HEK293 (cell line): ENCODE data around the gene HOXA11.

Experiments
- CTCF ChIA-PET: fragments of 350-600 bp; formaldehyde crosslinking; extraction: SDS; loops from one replicate; lab custom pipeline; 2021; ENCODE audit warnings: antibody characterized with exemption; lab: Yijun Ruan, JAX
- POLR2A ChIA-PET: fragments of 300-600 bp; formaldehyde crosslinking; extraction: SDS; loops from one replicate; lab custom pipeline; 2020; ENCODE audit warnings: antibody characterized with exemption, inconsistent platforms; lab: Yijun Ruan, JAX
- H3K27ac ChIP-seq: fragments of 200-500 bp; sonication (Bioruptor generic); 2 replicates; pipeline ENCODE4 v1.5.1; 2014; ENCODE audit warnings: low read depth, low read length, control low read depth, inconsistent platforms; ENCODE audit errors: extremely low read depth
- H3K36me3 ChIP-seq, 2 experiments: fragments of 200-500 bp in 1 of 2; sonication (Bioruptor generic) in 1 of 2; 1 replicate in 1 of 2; 2 replicates in 1 of 2; pipeline ENCODE4 v1.5.1; 2014 to 2017; ENCODE audit warnings: inconsistent platforms in 2 of 2, low read length in 2 of 2; ENCODE audit not compliant: control insufficient read depth in 2 of 2, insufficient read depth in 1 of 2
- H3K4me1 ChIP-seq: fragments of 200-500 bp; sonication (Bioruptor generic); 2 replicates; pipeline ENCODE4 v1.5.1; 2014; ENCODE audit warnings: mild to moderate bottlenecking, low read length, inconsistent platforms; ENCODE audit not compliant: control insufficient read depth, insufficient read depth
- H3K4me3 ChIP-seq: 2 replicates; pipeline ENCODE4 v1.5.1; 2011; ENCODE audit warnings: low read depth, mild to moderate bottlenecking, control low read depth, low read length, moderate library complexity
- H3K9me3 ChIP-seq: fragments of 200-500 bp; sonication (Bioruptor generic); 2 replicates; pipeline ENCODE4 v1.5.1; 2014; ENCODE audit warnings: low read depth, low read length, inconsistent platforms; ENCODE audit not compliant: control insufficient read depth, insufficient read depth
- BCL6B ChIP-seq: fragments of 450-650 bp; formaldehyde crosslinking; IDR thresholded peaks from 2 replicates; pipeline ENCODE4 v1.5.1; 2017; ENCODE audit warnings: missing biosample characterization, missing genetic modification characterization
- HOXA7 ChIP-seq: sonication (generic); formaldehyde crosslinking; IDR thresholded peaks from 2 replicates; pipeline ENCODE4 v1.8.1; 2022; ENCODE audit warnings: missing genetic modification reagents, borderline replicate concordance
- HOXC10 ChIP-seq: sonication (generic); formaldehyde crosslinking; IDR thresholded peaks from 2 replicates; pipeline ENCODE4 v1.8.1; 2023; ENCODE audit warnings: mild to moderate bottlenecking, missing genetic modification reagents
- INSM2 ChIP-seq: fragments of 450-650 bp; formaldehyde crosslinking; IDR thresholded peaks from 2 replicates; pipeline ENCODE4 v1.5.1; 2016; ENCODE audit warnings: missing biosample characterization, missing genetic modification characterization
- KLF8 ChIP-seq: fragments of 450-650 bp; formaldehyde crosslinking; IDR thresholded peaks from 2 replicates; pipeline ENCODE4 v1.5.1; 2016; ENCODE audit warnings: missing biosample characterization, missing genetic modification characterization
- PBX3 ChIP-seq: sonication (generic); formaldehyde crosslinking; IDR thresholded peaks from 2 replicates; pipeline ENCODE4 v1.8.1; 2022; ENCODE audit warnings: mild to moderate bottlenecking, moderate library complexity, missing genetic modification reagents
- SP3 ChIP-seq: fragments of 450-650 bp; formaldehyde crosslinking; IDR thresholded peaks from 2 replicates; pipeline ENCODE4 v1.5.1; 2016; ENCODE audit warnings: missing biosample characterization, missing genetic modification characterization
- TCF7L2 ChIP-seq: IDR thresholded peaks from 2 replicates; pipeline ENCODE4 v1.6.1; 2011; ENCODE audit warnings: low read depth, mild to moderate bottlenecking, inconsistent platforms, low read length, moderate library complexity, borderline replicate concordance
- TSHZ1 ChIP-seq: fragments of 450-650 bp; formaldehyde crosslinking; IDR thresholded peaks from 2 replicates; pipeline ENCODE4 v1.5.1; 2016; ENCODE audit warnings: missing biosample characterization, missing genetic modification characterization, borderline replicate concordance
- YY1 ChIP-seq: fragments of 450-650 bp; formaldehyde crosslinking; IDR thresholded peaks from 2 replicates; pipeline ENCODE4 v1.5.1; 2018; ENCODE audit warnings: missing biosample characterization, missing genetic modification characterization
- ZBTB26 ChIP-seq: fragments of 450-650 bp; formaldehyde crosslinking; optimal IDR thresholded peaks from 2 replicates; pipeline ENCODE3; 2016; ENCODE audit warnings: missing biosample characterization, mild to moderate bottlenecking, missing genetic modification characterization
- ZFHX2 ChIP-seq: fragments of 450-650 bp; formaldehyde crosslinking; conservative IDR thresholded peaks from 2 replicates; pipeline ENCODE4 v1.5.1; 2016; ENCODE audit warnings: missing biosample characterization, missing genetic modification characterization
- ZFP69B ChIP-seq: fragments of 450-650 bp; formaldehyde crosslinking; IDR thresholded peaks from 2 replicates; pipeline ENCODE4 v1.5.1; 2016; ENCODE audit warnings: missing biosample characterization, missing genetic modification characterization
- ZNF133 ChIP-seq: fragments of 450-650 bp; formaldehyde crosslinking; IDR thresholded peaks from 2 replicates; pipeline ENCODE4 v1.5.1; 2016; ENCODE audit warnings: missing biosample characterization, missing genetic modification characterization
- ZNF146 ChIP-seq: fragments of 450-650 bp; formaldehyde crosslinking; IDR thresholded peaks from 2 replicates; pipeline ENCODE4 v1.5.1; 2016; ENCODE audit warnings: missing biosample characterization, missing genetic modification characterization
- ZNF184 ChIP-seq: fragments of 450-650 bp; IDR thresholded peaks from 2 replicates; pipeline ENCODE4 v1.5.1; 2018; ENCODE audit warnings: missing biosample characterization, mild to moderate bottlenecking, missing genetic modification characterization
- ZNF211 ChIP-seq: fragments of 450-650 bp; formaldehyde crosslinking; IDR thresholded peaks from 2 replicates; pipeline ENCODE4 v1.5.1; 2016; ENCODE audit warnings: low read depth, missing biosample characterization, missing genetic modification characterization
- ZNF214 ChIP-seq: fragments of 450-650 bp; formaldehyde crosslinking; IDR thresholded peaks from 2 replicates; pipeline ENCODE4 v1.5.1; 2017; ENCODE audit warnings: missing biosample characterization, mild to moderate bottlenecking, missing genetic modification characterization, borderline replicate concordance
- ZNF302 ChIP-seq: fragments of 450-650 bp; formaldehyde crosslinking; IDR thresholded peaks from 2 replicates; pipeline ENCODE4 v1.5.1; 2016; ENCODE audit warnings: missing biosample characterization, missing genetic modification characterization, low read depth
- ZNF350 ChIP-seq: fragments of 450-650 bp; formaldehyde crosslinking; IDR thresholded peaks from 2 replicates; pipeline ENCODE4 v1.5.0; 2017; ENCODE audit warnings: missing biosample characterization, mild to moderate bottlenecking, missing genetic modification characterization
- ZNF501 ChIP-seq: fragments of 450-650 bp; formaldehyde crosslinking; IDR thresholded peaks from 2 replicates; pipeline ENCODE4 v1.5.1; 2016; ENCODE audit warnings: missing biosample characterization, missing genetic modification characterization
- ZNF521 ChIP-seq: fragments of 450-650 bp; formaldehyde crosslinking; IDR thresholded peaks from 2 replicates; pipeline ENCODE4 v1.5.1; 2017; ENCODE audit warnings: missing biosample characterization, mild to moderate bottlenecking, missing genetic modification characterization
- ZNF645 ChIP-seq: fragments of 450-650 bp; formaldehyde crosslinking; IDR thresholded peaks from 2 replicates; pipeline ENCODE4; 2016; ENCODE audit warnings: missing biosample characterization, missing genetic modification characterization
- ZNF830 ChIP-seq: fragments of 450-650 bp; IDR thresholded peaks from 2 replicates; pipeline ENCODE4 v1.5.0; 2018; ENCODE audit warnings: missing biosample characterization, missing genetic modification characterization, low read depth, mild to moderate bottlenecking, moderate library complexity

The HOXA11 gene

GRCh38 chr7:27199849-27200760, 15.1 kb upstream of the HOXA11 start, which contains the start of gene HOXA13 (continued):
- TF ChIP-seq TSHZ1, result no peak
- TF ChIP-seq ZNF501 (tag by site-specific recombination), result peak; percentile 40; the same call in 1 of the 2 replicates
- TF ChIP-seq ZNF350 (tag by site-specific recombination), result no peak
- peak; percentile 84 for TF ChIP-seq ZFHX2 (tag by site-specific recombination)
- no peak for TF ChIP-seq ZNF184
- peak; percentile 93 for TF ChIP-seq KLF8 (tag by site-specific recombination)
- no peak for TF ChIP-seq ZNF645 (tag by site-specific recombination)
- TF ChIP-seq ZNF302 (tag by site-specific recombination), result no peak
- no peak for TF ChIP-seq ZNF830 (tag by site-specific recombination)
- TF ChIP-seq BCL6B, result peak; percentile 63
- TF ChIP-seq YY1 (tag by site-specific recombination), result no peak
- no peak for TF ChIP-seq ZNF146 (tag by site-specific recombination)

- ChIA-PET POLR2A (interaction anchor here (0.6 to 3.7 kb wide), 14 partner anchors 9 to 1269 kb away, joined by 3 to 36 read pairs (median 4); partner anchors contain the start of genes HIBADH and HOXA11), CTCF (interaction anchor here (0.5 to 3.0 kb wide), 15 partner anchors 9 to 897 kb away, joined by 3 to 12 read pairs (median 4); no protein-coding TSS in a partner anchor)
- 0 out of 2 replicates have a peak, but pooled peaks have one; percentile 4 for TF ChIP-seq SP3
- no peak for TF ChIP-seq ZNF521 (tag by site-specific recombination)
- TF ChIP-seq ZNF214, result no peak
- TF ChIP-seq TCF7L2, result no peak
- no peak for TF ChIP-seq INSM2 (tag by site-specific recombination)
- no peak for TF ChIP-seq ZNF133
- TF ChIP-seq ZNF350 (tag by site-specific recombination), result no peak
- TF ChIP-seq ZFP69B (tag by site-specific recombination), result no peak
- TF ChIP-seq ZBTB26 (tag by site-specific recombination), result peak; percentile 81
- no peak for TF ChIP-seq HOXA7
- TF ChIP-seq HOXC10 (CRISPR knock-in tag), result no peak
- TF ChIP-seq ZNF211 (tag by site-specific recombination), result no peak
- peak; percentile 50 for TF ChIP-seq PBX3 (CRISPR knock-in tag)
Observed at GRCh38 chr7:27198871-27199801, 14.1 kb upstream of the HOXA11 start.

More at GRCh38 chr7:27198871-27199801, 14.1 kb upstream of the HOXA11 start:
- peaks cover 17% of the 10 kb centered on the region for H3K4me1 ChIP-seq
- H3K9me3 ChIP-seq, result no peaks in the 10 kb centered on the region
- peak overlapping the region; percentile 89 for H3K4me3 ChIP-seq
- peak overlapping the region; percentile 92 for H3K27ac ChIP-seq
- H3K36me3 ChIP-seq, result peaks cover 4 to 8% of the 10 kb centered on the region in 2 experiments; a peak in 2 of 3 replicates
